DMS79 (cell line): ENCODE results near the gene CNPY1.
A peak's percentile ranks its signal among the peaks of the same experiment; 100 is the strongest.
"Not testable (repeated sequence)": the region's sequence is repeated elsewhere in the genome, so short reads cannot be mapped to it uniquely, and the experiment has no call there.

Experiments
- DNase-seq: peaks from one replicate; lab custom pipeline; 2025; lab: John Stamatoyannopoulos, UW

CNPY1 gene

DNA sequence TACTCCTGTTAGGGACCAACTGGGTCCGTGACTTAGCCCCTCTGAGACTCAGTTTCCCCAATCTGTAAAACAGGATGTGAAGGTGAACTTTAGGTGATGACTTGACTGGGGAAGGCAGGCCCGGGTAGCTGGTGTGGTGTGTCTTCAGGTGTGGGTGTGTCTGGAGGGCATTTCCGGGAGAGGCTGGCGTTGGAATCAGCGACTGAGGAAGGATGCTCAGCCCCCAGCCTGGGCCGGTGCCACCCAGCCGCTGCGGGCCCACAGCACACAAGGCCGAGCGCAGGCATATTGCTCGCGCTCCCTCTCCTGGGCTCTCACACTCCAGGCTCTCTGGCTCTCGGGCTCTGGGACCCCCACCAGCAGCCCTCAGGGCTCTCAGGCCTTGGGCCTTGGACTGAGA lies 31.7 kb upstream of the CNPY1 start:
- DNase-seq: no peak

- DNase-seq: no peak
These were observed 31.1 kb upstream of the CNPY1 start for GRCh38 chr7:155577509-155577905.

GRCh38 chr7:155576900-155577508 lies 30.6 kb upstream of the CNPY1 start:
- DNase-seq: no peak

DNA sequence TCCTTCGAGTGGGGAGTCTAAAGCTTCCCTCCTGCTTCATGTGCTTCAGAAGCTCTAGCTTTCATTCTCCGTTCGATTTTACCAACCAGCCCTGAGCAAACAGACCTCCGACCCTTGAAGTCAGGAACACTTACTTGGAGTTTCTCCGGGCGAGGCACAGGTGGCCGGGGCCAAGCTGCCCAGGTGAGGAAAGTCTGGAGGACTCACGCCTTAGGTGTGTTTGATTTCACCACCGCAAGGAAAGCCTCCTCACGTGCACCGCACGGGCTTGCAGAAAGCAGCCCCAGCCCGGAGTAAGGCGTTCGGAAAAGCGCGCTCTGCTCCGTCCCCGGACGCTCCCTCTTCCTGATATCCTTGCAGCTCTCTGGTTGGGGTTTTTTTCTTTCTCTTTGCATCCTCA lies 30.1 kb upstream of the CNPY1 start:
- DNase-seq: no peak

DNA sequence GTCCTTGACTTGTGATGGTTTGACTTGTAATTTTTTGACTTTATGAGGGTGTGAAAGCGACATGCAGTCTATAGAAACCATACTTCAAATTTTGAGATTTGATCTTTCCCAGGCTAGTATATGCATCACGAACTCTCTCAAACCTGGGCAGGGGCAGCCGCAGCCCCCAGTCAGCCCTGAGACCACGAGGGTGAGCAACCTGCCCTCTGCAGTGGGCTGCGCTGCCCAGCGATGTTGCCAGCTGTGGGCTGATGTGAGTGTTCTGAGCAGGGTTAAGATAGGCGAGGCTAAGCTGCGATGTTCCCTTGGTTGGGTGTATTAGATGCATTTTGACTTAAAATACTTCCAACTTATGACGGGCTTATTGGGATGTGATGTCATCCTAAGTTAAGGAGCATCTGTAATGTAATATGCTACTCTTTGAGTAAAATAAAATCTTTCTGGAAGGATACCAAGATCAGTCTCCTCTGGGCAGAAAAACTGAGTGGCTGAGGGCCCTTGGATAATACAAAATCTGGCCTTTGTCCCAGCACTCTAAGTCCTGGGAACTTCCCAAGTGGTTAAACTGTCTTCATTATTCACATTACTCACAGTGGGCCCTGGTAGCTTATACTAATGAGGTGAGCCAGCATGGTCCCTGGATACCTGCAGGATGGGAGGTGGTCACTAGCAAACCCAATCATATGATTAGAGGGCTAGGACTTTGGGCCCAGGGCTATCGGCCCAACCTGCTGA lies 28.4 kb upstream of the CNPY1 start:
- no peak for DNase-seq

GRCh38 chr7:155571581-155572345 lies 25.4 kb upstream of the CNPY1 start:
- DNase-seq: no peak

DNA sequence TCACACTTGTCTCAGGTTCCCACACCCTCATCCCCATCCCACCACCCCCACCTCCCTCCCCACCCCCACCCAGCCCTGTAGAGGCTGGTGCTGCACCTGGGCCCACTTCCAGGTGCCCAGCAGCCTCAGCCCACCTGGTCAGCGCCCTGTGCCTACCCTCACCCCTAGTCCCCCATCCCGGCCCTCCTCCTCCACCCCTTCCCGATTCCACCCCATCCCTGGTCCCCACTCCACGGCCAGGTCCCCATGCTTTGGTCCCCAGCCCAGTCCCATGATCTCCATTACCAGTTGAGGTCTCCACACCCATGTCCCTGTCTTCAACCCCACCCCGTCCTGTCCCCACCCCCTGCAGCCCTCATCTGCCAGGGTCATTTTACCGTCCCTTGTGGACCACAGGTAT lies 24.6 kb upstream of the CNPY1 start:
- no peak for DNase-seq

DNA sequence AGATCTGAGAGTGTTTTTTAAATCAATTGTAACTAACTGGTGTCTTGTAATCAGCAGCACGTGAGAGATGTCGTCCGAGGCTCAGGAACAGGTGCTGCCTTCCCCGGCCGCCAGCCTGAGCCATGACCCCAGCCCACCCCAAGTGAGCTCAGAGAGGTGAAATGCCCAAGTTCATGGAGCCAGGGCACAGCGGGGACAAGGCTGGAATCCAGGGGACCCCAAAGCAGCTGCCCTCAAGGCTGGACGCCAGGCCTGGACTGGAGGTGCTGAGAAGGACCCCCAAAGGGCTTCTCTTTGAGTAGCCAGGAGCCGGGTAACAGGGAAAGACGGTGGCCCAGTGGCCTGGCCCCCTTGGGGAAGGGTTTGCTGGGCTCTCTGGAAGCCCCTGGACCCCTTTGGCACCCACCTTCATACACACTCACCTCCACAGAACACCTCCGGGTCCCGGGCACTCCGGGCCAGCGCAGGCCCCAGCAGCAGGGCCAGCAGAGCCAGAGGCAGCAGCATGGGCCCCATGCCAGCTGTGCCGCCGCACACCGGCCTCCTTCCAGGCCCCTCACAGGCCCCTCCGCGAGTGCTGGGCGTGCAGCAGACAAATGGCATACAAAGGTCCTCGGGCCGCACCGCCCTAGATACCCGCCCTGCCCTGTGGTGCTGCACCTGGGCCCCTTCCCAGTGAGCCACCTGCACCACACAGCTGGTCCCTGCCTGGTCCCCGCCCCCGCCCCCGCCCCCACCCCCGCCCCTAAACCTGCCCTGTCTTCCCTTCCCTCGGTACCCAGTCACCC lies 24.0 kb upstream of the CNPY1 start:
- DNase-seq: no peak

DNA sequence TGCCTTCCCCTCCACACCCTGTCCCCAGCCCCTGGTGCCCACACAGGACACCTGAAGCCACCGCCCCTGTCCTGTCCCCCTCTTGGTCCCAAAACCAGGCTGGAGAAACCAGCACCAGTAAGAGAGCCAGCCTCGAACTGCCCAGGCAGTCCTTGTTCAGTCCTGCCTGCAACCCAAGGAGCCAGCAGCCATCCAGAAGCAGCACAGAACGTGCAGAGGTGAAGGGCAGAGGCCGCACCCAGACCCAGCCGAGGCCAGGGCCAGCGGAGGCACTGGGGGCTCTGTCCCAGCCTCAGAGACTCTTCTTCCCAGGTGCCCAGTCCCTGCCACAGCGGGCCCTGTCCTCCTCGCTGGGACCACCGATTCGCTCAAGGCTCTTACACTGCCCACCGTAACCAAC lies 23.3 kb upstream of the CNPY1 start:
- DNase-seq: no peak

DNA sequence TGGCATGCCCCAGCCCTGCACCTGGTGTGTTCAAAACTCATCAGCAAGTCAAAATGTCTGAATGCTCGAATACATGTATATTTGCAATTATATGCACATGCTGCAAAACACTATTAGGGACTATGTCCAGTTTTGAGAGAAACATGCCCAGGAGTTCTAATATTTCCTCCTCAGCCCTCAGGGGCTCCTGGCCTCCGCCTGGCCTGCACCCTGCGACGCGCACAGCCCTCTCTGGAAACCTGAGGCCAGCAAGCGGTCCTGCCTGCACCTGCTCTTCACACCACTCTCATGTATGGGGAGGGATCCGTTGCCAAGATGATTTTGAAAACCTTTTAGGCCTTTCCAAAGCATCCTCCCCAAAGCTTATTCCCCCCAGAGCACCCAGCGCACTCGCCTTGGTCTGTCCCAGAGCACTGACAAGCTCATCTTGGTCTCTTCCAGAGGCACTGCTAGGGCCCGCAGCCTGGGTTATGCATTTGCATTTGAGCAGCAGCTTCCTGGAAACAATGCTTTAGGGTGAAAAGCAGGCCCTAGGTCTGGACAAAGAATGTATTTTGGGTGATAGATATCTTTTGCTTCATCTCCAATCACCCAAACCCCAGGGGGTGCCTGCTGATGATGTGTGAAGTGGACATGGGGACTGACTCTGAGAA lies 22.6 kb upstream of the CNPY1 start:
- peak; percentile 29 for DNase-seq

GRCh38 chr7:155568333-155568660 lies 21.9 kb upstream of the CNPY1 start:
- no peak for DNase-seq

DNA sequence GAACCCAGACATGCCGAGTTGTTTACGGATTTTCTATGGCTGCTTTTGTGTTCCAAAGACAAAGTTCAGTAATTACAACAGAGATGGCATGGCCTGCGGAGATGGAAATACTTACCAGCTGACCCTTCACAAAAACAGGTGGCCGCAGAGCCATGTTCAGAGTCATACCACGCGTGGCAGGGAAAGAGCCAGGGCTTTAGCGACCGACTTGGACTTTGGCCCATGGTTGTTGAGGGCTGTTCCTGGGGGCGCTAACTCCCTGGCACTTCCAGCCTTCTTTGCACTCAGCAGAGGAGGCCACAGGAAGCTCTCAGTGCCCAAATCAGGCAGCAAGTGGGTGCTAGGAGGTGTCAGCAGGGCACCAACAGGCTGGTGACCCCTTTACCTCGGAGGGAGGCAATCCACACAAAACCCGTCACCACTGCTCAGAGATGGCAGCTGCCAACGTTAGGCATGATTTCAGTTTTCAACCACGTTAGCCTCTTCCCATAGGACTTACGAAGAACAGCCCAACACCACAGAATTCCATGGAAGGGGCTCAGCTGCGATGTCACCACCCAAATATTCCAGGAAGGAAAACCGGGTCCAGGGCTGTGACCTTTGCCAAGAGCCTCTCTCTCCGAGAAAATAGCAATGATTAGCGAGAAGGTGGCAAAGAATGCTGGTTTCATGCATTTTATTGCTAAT lies 21.4 kb upstream of the CNPY1 start:
- DNase-seq: no peak

DNA sequence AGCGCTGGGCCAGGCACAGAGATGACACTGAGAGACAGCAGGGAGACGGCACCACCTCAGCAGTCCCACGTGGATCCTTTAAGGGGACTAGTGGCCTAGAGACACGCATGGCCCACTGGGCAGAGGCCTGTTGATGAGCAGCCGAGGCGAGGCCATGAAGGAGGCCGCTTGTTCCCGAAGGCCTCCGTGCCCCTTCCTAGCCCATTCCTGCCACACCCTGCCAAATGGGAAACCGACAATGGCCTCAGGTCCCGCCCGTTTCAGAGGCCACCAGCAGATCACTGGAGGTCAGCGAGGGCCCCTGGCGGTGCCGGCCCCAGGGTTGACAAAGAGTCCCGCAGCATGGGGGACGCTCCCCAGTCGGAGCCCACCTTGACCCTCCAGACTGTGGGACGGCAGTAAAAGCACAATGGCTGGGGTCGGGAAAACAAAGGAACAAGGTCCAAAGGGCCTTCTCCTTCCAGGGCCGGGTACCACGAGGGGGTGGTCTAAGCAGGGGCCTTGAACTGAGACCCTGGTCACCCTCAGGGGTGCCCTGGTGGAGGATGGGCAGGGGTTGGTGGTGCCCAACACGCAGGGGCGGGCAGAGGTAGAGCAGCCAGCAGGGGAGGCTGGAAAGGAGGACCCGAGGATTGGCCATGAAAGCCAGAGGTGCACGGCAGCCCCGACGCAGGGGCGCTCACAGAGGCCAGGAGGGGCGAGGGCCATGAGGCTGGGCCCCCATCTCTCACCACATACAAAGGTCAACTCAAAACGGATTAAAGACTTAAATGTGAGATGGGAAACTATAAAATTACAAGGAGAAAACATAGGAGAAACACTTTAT lies 19.9 kb upstream of the CNPY1 start:
- DNase-seq: no peak

GRCh38 chr7:155565596-155565995 lies 19.2 kb upstream of the CNPY1 start:
- no peak for DNase-seq

DNA sequence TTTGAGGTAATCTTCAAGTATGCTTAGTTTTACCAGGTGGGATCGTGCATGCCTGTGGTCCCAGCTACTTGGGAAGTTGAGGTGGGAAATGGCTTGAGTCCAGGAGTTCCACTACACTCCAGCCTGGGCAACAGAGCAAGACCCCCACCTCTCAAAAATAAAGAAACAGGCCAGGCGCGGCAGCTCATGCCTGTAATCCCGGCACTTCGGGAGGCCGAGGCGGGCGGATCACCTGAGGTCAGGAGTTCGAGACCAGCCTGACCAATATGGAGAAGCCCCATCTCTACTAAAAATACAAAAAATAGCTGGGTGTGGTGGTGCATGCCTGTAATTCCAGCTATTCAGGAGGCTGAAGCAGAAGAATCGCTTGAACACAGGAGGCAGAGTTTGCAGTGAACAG lies 16.6 kb upstream of the CNPY1 start:
- DNase-seq: not testable (repeated sequence)

DNA sequence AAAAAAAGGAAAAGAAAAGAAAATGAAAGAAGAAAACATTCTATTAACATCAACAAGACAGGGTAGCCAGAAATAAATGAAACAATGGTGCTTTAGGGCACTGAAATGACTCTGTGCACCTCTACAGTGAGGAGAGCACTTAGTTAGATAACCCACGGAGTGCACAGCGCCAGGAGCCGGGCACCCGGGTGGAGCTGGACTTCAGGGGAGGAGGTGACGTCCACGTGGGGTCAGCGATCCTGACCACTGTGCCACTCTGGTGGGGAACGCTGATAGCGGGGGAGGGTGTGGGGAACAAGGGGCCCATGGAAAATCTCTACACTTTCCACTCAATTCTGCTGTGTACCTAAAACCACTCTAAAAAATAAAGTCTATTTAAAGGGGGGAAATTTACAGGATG lies 15.7 kb upstream of the CNPY1 start:
- DNase-seq: no peak

- DNase-seq: no peak
These were observed 14.8 kb upstream of the CNPY1 start for GRCh38 chr7:155560982-155561686.

DNA sequence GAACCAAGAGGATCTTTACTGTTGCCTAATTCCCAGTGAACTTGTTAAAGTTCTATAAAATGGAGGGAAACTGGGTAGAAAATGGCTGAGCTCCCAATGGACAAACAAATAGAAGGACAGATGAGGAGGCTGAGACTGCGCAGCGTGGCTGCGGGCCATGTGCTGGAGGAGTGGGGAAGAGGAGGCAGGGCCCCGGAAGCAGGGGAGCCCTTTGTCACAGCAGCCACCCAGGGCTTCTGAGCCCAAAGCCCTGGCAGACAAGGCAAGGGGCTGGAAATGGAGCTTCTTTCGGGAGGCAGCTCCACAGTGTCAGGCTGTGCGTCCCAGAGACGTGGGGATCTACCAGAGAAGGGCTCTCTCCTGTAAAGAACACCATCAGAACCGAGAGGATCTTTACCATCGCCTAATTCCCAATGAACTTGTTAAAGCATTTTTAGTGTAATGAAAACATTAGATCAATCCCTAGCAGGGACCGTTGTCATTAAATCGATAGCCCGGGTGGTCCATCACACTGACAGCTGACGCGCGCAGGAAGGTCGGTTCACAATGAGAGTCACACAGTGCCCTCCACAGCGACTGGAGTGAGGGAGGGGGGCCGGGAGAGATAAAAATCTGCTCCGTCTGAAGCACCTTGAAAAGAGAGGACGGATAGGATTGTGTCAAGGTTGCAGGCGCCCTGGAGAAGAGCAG lies 14.0 kb upstream of the CNPY1 start:
- DNase-seq: no peak

DNA sequence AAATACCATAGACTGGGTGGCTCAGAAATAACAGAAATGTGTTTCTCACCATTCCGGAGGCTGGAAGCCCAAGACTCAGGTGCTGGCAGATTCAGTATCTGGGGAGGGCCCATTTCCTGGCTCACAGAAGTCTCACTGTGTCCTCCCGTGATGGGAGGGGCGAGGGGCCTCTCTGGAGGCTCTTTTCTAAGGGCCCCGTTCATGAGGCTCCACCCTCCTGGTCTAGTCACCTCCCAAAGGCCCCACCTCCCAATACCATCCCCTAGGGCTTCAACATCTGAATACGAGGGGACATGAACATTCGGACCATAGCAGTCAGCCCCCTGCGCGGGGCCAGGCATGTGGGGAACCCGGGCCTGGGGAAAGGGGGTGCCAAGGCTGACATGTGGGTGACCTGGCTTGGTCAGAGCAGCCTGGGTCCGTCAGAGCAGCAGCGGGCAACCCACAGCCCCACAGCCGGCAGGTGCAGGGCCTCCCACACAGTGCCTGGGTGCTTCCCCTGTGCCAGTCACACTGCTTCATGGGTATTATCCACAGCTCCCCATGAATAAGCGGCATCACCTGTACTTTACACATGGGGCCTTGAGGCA lies 13.3 kb upstream of the CNPY1 start:
- no peak for DNase-seq
